Measurements from ENCODE around the gene PLP2.

GRCh38 chrX:49147282-49147681, 24.4 kb upstream of the PLP2 start:
- TF ChIP-seq, protein P1, sequence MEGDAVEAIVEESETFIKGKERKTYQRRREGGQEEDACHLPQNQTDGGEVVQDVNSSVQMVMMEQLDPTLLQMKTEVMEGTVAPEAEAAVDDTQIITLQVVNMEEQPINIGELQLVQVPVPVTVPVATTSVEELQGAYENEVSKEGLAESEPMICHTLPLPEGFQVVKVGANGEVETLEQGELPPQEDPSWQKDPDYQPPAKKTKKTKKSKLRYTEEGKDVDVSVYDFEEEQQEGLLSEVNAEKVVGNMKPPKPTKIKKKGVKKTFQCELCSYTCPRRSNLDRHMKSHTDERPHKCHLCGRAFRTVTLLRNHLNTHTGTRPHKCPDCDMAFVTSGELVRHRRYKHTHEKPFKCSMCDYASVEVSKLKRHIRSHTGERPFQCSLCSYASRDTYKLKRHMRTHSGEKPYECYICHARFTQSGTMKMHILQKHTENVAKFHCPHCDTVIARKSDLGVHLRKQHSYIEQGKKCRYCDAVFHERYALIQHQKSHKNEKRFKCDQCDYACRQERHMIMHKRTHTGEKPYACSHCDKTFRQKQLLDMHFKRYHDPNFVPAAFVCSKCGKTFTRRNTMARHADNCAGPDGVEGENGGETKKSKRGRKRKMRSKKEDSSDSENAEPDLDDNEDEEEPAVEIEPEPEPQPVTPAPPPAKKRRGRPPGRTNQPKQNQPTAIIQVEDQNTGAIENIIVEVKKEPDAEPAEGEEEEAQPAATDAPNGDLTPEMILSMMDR (IDR thresholded peaks at IDR 0.05; ENCODE audit: poor library complexity) = no peak
- TF ChIP-seq EZH2 (IDR thresholded peaks at IDR 0.05; ENCODE audit: borderline replicate concordance) = no peak
